HEK293 (cell line): ENCODE data around the gene ISOC2.

Experiments used
- KLF1 ChIP-seq: fragments of 450-650 bp; formaldehyde crosslinking; IDR thresholded peaks from 2 replicates; pipeline ENCODE4 v1.5.1; 2016; ENCODE audit warnings: missing biosample characterization, missing genetic modification characterization
- REPIN1 ChIP-seq: fragments of 450-650 bp; formaldehyde crosslinking; IDR thresholded peaks from 2 replicates; pipeline ENCODE4 v1.5.1; 2017; ENCODE audit warnings: missing biosample characterization, missing genetic modification characterization, low read depth
- ZNF10 ChIP-seq: fragments of 450-650 bp; formaldehyde crosslinking; IDR thresholded peaks from 2 replicates; pipeline ENCODE4 v1.5.1; 2017; ENCODE audit warnings: missing biosample characterization, missing genetic modification characterization
- ZNF2 ChIP-seq: fragments of 450-650 bp; formaldehyde crosslinking; IDR thresholded peaks from 2 replicates; pipeline ENCODE4 v1.5.1; 2016; ENCODE audit warnings: missing biosample characterization, missing genetic modification characterization
- ZNF530 ChIP-seq: fragments of 450-650 bp; formaldehyde crosslinking; IDR thresholded peaks from 2 replicates; pipeline ENCODE4 v1.5.1; 2016; ENCODE audit warnings: low read depth, missing biosample characterization, missing genetic modification characterization
- ZNF654 ChIP-seq: fragments of 450-650 bp; formaldehyde crosslinking; IDR thresholded peaks from 2 replicates; pipeline ENCODE4 v1.5.1; 2016; ENCODE audit warnings: low read depth, missing biosample characterization, missing genetic modification characterization
- ZNF785 ChIP-seq: fragments of 450-650 bp; formaldehyde crosslinking; IDR thresholded peaks from 2 replicates; pipeline ENCODE4 v1.5.1; 2016; ENCODE audit warnings: missing biosample characterization, missing genetic modification characterization
- TF ChIP-seq, protein P1 (sequence below): fragments of 450-650 bp; formaldehyde crosslinking; IDR thresholded peaks from 2 replicates; pipeline ENCODE4 v1.5.1; 2016; ENCODE audit warnings: missing biosample characterization, missing genetic modification characterization
- TF ChIP-seq, protein P2 (sequence below): fragments of 450-650 bp; formaldehyde crosslinking; IDR thresholded peaks from 2 replicates; pipeline ENCODE4 v1.5.1; 2017; ENCODE audit warnings: missing biosample characterization, missing genetic modification characterization
- TF ChIP-seq, protein P3 (sequence below): fragments of 450-650 bp; formaldehyde crosslinking; IDR thresholded peaks from 2 replicates; pipeline ENCODE4 v1.5.1; 2016; ENCODE audit warnings: missing biosample characterization, missing genetic modification characterization

DNA sequence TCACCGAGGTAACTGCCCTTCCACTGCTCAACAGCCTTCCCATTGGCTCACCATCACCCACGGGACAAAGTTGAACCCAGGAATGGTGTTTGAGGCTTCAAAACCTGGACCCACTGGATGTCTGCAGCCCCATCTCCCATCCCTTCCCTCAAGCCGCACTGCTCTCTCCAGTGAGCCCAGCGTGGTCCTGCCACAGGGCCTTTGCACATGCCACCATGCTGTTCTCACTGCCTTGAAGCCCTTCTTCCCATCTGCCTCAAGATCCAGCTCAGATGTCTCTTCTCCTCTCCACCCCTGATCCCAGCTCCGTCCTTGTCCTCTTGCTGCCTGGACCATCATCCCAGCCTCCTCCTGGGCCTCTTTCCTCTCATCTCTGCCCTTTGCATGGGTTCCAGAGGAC, 22.4 kb downstream of the ISOC2 start:
- TF ChIP-seq, protein P1, sequence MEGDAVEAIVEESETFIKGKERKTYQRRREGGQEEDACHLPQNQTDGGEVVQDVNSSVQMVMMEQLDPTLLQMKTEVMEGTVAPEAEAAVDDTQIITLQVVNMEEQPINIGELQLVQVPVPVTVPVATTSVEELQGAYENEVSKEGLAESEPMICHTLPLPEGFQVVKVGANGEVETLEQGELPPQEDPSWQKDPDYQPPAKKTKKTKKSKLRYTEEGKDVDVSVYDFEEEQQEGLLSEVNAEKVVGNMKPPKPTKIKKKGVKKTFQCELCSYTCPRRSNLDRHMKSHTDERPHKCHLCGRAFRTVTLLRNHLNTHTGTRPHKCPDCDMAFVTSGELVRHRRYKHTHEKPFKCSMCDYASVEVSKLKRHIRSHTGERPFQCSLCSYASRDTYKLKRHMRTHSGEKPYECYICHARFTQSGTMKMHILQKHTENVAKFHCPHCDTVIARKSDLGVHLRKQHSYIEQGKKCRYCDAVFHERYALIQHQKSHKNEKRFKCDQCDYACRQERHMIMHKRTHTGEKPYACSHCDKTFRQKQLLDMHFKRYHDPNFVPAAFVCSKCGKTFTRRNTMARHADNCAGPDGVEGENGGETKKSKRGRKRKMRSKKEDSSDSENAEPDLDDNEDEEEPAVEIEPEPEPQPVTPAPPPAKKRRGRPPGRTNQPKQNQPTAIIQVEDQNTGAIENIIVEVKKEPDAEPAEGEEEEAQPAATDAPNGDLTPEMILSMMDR (tag by site-specific recombination): no peak
- TF ChIP-seq REPIN1 (tag by site-specific recombination): no peak
- no peak for TF ChIP-seq ZNF785 (tag by site-specific recombination)
- TF ChIP-seq, protein P2, sequence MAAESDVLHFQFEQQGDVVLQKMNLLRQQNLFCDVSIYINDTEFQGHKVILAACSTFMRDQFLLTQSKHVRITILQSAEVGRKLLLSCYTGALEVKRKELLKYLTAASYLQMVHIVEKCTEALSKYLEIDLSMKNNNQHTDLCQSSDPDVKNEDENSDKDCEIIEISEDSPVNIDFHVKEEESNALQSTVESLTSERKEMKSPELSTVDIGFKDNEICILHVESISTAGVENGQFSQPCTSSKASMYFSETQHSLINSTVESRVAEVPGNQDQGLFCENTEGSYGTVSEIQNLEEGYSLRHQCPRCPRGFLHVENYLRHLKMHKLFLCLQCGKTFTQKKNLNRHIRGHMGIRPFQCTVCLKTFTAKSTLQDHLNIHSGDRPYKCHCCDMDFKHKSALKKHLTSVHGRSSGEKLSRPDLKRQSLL: no peak
- TF ChIP-seq ZNF530 (tag by site-specific recombination): no peak
- TF ChIP-seq, protein P3, sequence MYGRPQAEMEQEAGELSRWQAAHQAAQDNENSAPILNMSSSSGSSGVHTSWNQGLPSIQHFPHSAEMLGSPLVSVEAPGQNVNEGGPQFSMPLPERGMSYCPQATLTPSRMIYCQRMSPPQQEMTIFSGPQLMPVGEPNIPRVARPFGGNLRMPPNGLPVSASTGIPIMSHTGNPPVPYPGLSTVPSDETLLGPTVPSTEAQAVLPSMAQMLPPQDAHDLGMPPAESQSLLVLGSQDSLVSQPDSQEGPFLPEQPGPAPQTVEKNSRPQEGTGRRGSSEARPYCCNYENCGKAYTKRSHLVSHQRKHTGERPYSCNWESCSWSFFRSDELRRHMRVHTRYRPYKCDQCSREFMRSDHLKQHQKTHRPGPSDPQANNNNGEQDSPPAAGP (tag by site-specific recombination): no peak
- no peak for TF ChIP-seq KLF1 (tag by site-specific recombination)
- TF ChIP-seq ZNF2 (tag by site-specific recombination): no peak
- no peak for TF ChIP-seq ZNF654 (tag by site-specific recombination)
- TF ChIP-seq ZNF10 (tag by site-specific recombination): no peak
